Measurements from ENCODE around the gene PIEZO1. TPM values are rescaled to one million over a fixed set of nuclear protein-coding genes. Genes with fewer than 3 reads are reported as not detected.

PIEZO1 gene
- total and polyA plus RNA-seq, 10 of the 15 experiments (the other 5 are each of a cell fraction or from before 2014, with no cell fraction given) = 1.3 to 169 (median 33.4) TPM

GRCh38 chr16:88815227-88815626 lies 30.2 kb upstream of the PIEZO1 start (continued):
- TF ChIP-seq PRDM15 (CRISPR knock-in tag; IDR thresholded peaks at IDR 0.05) (no peak), MXI1 (IDR thresholded peaks at IDR 0.05; ENCODE audit: low read depth, low read length) (no peak), ZNF217 (IDR thresholded peaks at IDR 0.05) (no peak), ZNF274 (IDR thresholded peaks at IDR 0.05; ENCODE audit: insufficient read depth, insufficient read length) (no peak), ATF3 (IDR thresholded peaks at IDR 0.05; ENCODE audit: borderline replicate concordance, extremely low read depth, low read depth, low read length) (no peak), SMAD1 (IDR thresholded peaks at IDR 0.05; ENCODE audit: low read depth, partially characterized antibody) (no peak), SRF (IDR thresholded peaks at IDR 0.05; ENCODE audit: low read depth in 2 of 2, low read length in 2 of 2) (no peak)

GRCh38 chr16:88814144-88814502 lies 29.1 kb upstream of the PIEZO1 start:
- H3K27ac ChIP-seq (ENCODE audit: control insufficient read depth, insufficient read depth) = no peak overlapping the region
- H3K9me3 ChIP-seq (replicated peaks; ENCODE audit: control insufficient read depth, insufficient read depth, low read length) = no peaks in the 10 kb centered on the region
- SMC1A ChIA-PET (ENCODE audit: uncharacterized antibody, unreplicated experiment) = interaction anchor here (1.4 kb wide), 1 partner anchor 353 kb away, joined by 4 read pairs; no protein-coding TSS in a partner anchor
- no peak overlapping the region for H3K4me2 ChIP-seq (ENCODE audit: control insufficient read depth, insufficient read depth)
- CTCF ChIA-PET = interaction anchor here (1.2 kb wide), 1 partner anchor 44 kb away, joined by 6 read pairs; no protein-coding TSS in a partner anchor
- POLR2A ChIA-PET = no interaction called here
- H3K4me3 ChIP-seq = no peak overlapping the region
- intact Hi-C loops (cut with micrococcal nuclease; ENCODE audit: unreplicated experiment) = loop anchor here (5.0 kb wide), 2 partner anchors 43 to 162 kb away; partner anchors contain the start of genes CYBA, GALNS and TRAPPC2L
- no peak overlapping the region for H3K9ac ChIP-seq (ENCODE audit: control insufficient read depth, insufficient read depth, low read length)
- FAIRE-seq = no peak
- 64% methylated on average over 13 of the region's 13 CpGs for WGBS (ENCODE audit: insufficient coverage, insufficient replicate concordance, low lambda C conversion rate, missing lambda C conversion rate)
- no peaks in the 10 kb centered on the region for H3K27me3 ChIP-seq (replicated peaks in 1 of 2; ENCODE audit: control insufficient read depth in 2 of 2, insufficient read depth in 2 of 2, low read length in 1 of 2)
- peaks cover 4 to 10% of the 10 kb centered on the region in 2 experiments; a peak in 3 of 4 replicates for H3K36me3 ChIP-seq (ENCODE audit: control insufficient read depth in 2 of 2, insufficient read depth in 2 of 2, low read length in 1 of 2)
- peaks cover 26% of the 10 kb centered on the region for H3K79me2 ChIP-seq (ENCODE audit: control insufficient read depth, insufficient read depth, low read length)
- no peak for ATAC-seq
- in situ Hi-C loops (cut with MboI) = no loop called here
- no peaks in the 10 kb centered on the region for H4K20me1 ChIP-seq (ENCODE audit: control insufficient read depth, insufficient read depth)
- no TSS peak for BruUV-seq (replicated peaks)
- DNase-seq (ENCODE audit: low read depth, low spot score) = no peak
- RAD21 ChIA-PET (ENCODE audit: unreplicated experiment) = interaction anchor here (4.0 kb wide), 1 partner anchor 44 kb away, joined by 14 read pairs; no protein-coding TSS in a partner anchor
- peaks cover 20% of the 10 kb centered on the region for H3K4me1 ChIP-seq (ENCODE audit: control insufficient read depth, insufficient read depth, low read length)
- no peak overlapping the region for H2AFZ ChIP-seq (ENCODE audit: control insufficient read depth, low read depth, low read length)
- no peak for TF ChIP-seq ELK1 (IDR thresholded peaks at IDR 0.05; ENCODE audit: low read depth, low read length)
- TF ChIP-seq CHD4 (IDR thresholded peaks at IDR 0.05) = no peak
- peak; percentile 32 for TF ChIP-seq BCL3 (IDR thresholded peaks at IDR 0.05; ENCODE audit: borderline replicate concordance, insufficient read depth, low read depth, low read length, poor library complexity, severe bottlenecking)

Data from GM12878 (cell line).